IMR-90 (cell line): ENCODE data around the gene KDM5D.

Experiments
- BHLHE40 ChIP-seq: fragments of 150-350 bp; IDR thresholded peaks from 2 replicates; pipeline ENCODE4 v1.6.1; 2016; ENCODE audit warnings: mild to moderate bottlenecking, low read depth, low read length
- CEBPB ChIP-seq: IDR thresholded peaks from 2 replicates; pipeline ENCODE4 v1.6.1; 2012; ENCODE audit warnings: low read depth, low read length, improper control_type of control experiment
- MAZ ChIP-seq: IDR thresholded peaks from 2 replicates; pipeline ENCODE4 v1.6.1; 2012; ENCODE audit warnings: low read depth, mild to moderate bottlenecking, low read length, improper control_type of control experiment, moderate library complexity, borderline replicate concordance
- MXI1 ChIP-seq: IDR thresholded peaks from 2 replicates; pipeline ENCODE4 v1.6.1; 2012; ENCODE audit warnings: low read depth, mild to moderate bottlenecking, low read length, moderate library complexity, borderline replicate concordance
- NFE2L2 ChIP-seq: fragments of 150-350 bp; IDR thresholded peaks from 2 replicates; pipeline ENCODE4 v1.6.1; 2016; ENCODE audit warnings: low read depth, mild to moderate bottlenecking, low read length
- POLR2A ChIP-seq: IDR thresholded peaks from 2 replicates; pipeline ENCODE4 v1.6.1; 2012; ENCODE audit warnings: mild to moderate bottlenecking, low read depth, low read length
- SMC3 ChIP-seq: fragments of 150-350 bp; IDR thresholded peaks from 2 replicates; pipeline ENCODE4 v1.6.1; 2016; ENCODE audit warnings: low read depth, mild to moderate bottlenecking, antibody characterized with exemption, low read length, moderate library complexity
- USF2 ChIP-seq: fragments of 150-350 bp; IDR thresholded peaks from 2 replicates; pipeline ENCODE4 v1.6.1; 2017; ENCODE audit warnings: mild to moderate bottlenecking, antibody characterized with exemption, low read length, low read depth
- TF ChIP-seq, protein P1 (sequence below): conservative IDR thresholded peaks from 2 replicates; pipeline ENCODE4 v1.5.1; 2012; ENCODE audit warnings: mild to moderate bottlenecking, low read depth, low read length, improper control_type of control experiment

- TF ChIP-seq, protein P1, sequence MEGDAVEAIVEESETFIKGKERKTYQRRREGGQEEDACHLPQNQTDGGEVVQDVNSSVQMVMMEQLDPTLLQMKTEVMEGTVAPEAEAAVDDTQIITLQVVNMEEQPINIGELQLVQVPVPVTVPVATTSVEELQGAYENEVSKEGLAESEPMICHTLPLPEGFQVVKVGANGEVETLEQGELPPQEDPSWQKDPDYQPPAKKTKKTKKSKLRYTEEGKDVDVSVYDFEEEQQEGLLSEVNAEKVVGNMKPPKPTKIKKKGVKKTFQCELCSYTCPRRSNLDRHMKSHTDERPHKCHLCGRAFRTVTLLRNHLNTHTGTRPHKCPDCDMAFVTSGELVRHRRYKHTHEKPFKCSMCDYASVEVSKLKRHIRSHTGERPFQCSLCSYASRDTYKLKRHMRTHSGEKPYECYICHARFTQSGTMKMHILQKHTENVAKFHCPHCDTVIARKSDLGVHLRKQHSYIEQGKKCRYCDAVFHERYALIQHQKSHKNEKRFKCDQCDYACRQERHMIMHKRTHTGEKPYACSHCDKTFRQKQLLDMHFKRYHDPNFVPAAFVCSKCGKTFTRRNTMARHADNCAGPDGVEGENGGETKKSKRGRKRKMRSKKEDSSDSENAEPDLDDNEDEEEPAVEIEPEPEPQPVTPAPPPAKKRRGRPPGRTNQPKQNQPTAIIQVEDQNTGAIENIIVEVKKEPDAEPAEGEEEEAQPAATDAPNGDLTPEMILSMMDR, result no peak
- no peak for TF ChIP-seq USF2
- no peak for TF ChIP-seq POLR2A
- no peak for TF ChIP-seq CEBPB
- TF ChIP-seq MXI1, result no peak
- no peak for TF ChIP-seq BHLHE40
- no peak for TF ChIP-seq SMC3
- TF ChIP-seq MAZ, result no peak
- TF ChIP-seq NFE2L2, result no peak
These were observed at the start of gene KDM5D for GRCh38 chrY:19744381-19745378.
